ENCODE results near the gene MARK2.
"Not testable (repeated sequence)": the region's sequence is repeated elsewhere in the genome, so short reads cannot be mapped to it uniquely, and the experiment has no call there.

Gene MARK2

DNA sequence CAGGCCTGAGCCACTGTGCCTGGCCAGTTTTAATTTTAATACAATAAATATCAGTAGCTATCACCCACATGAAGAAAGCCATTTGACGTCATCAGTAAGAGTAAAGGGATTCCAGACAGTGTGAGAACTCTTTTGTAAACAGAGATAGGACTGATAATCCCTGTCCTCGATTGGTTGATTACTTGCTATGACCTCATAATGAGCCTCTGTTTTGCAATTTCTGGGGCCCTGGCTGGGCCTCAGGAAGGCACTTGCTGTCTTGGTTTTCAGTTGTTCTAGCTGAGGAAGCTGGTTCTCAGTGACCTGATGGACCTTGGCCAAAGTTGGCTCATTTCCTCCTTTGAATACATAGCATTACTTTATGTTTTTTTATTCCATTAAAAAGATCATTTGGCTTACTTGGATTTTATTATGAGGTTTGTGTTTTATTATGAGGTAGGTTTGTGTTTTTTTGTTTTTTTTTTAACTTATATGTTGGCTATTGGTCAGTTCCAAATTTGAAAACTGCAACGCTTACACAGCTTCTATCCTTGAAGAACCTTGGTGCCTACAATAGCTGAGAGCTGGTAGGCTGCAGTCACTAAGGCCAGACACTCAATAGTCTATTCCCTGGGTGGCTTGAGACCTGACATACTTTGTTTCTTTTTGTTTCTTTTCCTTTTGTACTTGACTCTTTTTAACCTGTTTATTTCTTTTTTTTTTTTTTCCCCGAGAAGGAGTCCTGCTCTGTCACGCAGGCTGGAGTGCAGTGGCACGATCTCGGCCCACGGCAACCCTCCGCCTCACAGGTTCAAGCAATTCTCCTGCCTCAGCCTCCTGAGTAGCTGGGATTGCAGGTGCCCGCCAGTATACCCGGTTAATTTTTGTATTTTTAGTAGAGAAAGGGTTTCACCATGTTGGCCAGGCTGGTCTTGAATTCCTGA, 20.0 kb downstream of the MARK2 start:
- no peak for DNase-seq

DNA sequence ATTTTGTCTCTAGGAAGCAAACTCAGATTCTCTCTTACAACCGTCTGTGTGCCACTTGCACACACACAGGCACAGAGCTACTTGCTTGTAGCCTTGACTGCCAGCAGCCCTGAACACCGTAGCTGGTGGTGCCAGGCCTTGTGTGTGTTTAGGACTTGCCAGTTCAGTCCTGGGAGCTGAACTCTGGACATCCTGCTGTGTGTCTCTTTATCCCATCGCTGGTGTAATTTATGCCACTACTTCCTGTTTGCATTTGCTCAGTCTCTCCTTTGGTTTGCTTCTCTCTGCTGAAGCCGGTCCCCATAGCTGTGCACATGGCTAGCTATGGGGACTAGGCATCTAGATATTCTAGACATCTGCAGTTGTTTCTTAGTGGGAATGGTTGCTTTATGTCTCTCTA, 24.0 kb downstream of the MARK2 start:
- peak; percentile 75 for DNase-seq

DNA sequence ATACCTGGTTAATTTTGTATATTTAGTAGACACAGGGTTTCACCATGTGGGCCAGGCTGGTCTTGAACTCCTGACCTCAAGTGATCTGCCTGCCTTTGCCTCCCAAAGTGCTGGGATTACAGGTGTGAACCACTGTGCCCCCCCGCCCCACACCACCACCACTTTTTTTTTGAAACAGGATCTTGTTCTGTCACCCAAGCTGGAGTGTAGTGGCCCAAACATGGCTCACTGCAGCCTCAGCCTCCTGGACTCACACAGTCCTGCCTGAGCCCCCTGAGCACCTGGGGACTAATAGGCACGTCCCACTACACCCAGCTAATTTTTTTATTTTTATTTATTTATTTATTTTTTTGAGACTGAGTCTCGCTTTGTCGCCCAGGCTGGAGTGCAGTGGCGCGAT, 24.7 kb downstream of the MARK2 start:
- not testable (repeated sequence) for DNase-seq

DNA sequence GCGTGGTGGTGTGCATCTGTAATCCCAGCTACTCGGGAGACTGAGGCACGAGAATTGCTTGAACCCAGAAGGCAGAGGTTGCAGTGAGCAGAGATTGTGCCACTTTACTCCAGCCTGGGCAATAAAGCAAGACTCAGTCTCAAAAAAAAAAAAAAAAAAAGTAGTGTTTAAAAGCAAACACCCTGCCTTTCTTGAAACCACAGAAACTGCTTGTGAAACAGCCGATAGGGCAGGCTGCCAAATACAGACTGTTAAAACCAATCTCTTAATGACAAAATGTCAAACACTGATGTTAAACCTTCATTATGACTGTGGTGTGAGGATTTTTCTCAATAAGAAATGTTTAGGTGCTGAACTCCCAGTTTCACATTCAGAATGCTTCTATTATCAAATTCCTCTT, 27.3 kb downstream of the MARK2 start:
- DNase-seq = peak; percentile 11

DNA sequence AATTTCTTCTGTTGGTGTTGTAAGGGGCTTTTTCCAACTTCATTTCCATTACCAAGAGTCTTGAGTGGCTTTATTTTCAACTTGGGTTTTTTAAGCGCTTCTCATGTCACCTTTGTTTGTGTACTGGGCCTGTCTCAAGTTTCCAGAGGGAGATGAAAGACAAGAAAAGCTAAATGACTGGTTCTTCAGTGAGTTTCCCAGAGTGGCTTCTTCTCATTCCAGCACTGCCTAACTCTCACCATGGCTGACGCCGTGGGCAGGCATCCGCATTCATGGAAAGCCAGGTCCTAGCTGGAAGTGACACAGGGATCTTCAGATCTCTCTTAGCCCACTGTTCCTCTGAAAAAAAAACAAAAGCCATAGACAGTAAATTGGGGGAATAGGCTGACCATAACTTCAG, 28.6 kb downstream of the MARK2 start:
- no peak for DNase-seq

DNA sequence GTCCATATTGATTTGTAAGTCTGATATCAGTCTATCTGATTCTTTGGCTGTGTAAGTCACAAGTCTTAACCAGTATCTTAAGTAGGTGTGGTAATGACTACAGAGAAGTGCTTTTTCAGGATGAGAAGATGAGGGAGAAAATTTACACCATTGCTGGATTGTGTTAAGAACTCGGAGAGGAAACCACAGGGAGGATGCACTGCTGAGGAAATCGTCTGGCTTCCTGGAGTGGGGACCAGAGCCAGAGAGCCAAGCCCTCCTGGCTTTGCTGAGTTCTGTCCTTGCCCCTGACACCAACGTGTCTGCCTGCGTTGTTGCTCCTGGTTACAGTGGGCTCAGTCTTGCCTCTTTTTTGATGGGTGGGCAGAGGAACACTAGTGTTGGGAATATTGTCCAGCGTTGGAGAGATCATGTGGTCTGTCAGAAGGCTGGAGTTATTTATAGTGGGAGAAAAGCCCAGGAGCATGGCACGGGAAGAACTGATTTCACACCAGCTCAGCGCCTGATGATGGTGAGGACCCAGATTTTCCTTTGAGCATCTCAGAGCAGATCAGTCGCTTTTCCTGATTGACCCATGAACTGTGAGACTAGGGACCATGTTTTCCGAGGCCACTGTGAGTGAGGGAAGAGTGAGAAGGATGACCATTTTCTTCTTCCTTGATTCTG, 29.6 kb downstream of the MARK2 start:
- DNase-seq = no peak

DNA sequence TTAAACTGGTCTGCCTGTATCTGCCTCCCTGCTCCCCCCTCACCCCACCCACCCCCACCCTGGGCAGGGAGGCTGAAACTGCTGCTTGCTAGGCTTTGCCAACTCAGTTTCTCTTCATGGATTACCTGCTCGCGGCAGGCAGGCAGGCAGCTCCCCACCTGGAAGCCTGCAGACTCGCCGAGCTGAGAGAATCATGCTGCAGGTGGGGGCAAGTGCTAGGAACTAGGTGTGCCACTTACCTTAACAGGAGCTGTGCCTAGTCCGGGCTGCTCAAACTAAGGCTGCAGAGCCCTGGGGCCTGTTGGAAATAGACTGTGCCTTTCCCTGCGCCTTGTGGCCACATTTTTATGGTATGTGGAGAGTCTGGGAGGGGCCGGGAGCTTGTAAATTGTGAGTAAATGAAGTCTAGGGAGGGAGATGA, 30.3 kb downstream of the MARK2 start:
- DNase-seq = no peak

DNA sequence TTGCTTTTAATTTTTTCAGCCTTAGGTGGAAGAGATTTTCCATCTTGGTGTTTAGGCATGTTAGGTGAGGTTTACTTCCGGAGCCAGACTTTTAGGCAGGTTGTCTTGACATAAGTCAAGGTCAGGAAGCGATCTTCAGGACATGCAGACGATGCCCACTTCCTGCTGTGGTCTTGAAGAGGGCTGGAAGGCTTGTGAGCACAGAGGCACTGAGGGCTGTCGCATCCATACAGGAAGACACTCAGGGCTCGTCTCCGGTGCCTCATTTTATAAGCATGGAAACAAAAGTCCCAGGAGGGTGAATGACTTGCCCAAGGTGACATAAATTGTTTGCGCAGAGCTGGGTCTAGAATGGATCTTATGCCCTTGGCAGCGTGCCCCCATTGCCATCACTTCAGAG, 30.8 kb downstream of the MARK2 start:
- DNase-seq = no peak

DNA sequence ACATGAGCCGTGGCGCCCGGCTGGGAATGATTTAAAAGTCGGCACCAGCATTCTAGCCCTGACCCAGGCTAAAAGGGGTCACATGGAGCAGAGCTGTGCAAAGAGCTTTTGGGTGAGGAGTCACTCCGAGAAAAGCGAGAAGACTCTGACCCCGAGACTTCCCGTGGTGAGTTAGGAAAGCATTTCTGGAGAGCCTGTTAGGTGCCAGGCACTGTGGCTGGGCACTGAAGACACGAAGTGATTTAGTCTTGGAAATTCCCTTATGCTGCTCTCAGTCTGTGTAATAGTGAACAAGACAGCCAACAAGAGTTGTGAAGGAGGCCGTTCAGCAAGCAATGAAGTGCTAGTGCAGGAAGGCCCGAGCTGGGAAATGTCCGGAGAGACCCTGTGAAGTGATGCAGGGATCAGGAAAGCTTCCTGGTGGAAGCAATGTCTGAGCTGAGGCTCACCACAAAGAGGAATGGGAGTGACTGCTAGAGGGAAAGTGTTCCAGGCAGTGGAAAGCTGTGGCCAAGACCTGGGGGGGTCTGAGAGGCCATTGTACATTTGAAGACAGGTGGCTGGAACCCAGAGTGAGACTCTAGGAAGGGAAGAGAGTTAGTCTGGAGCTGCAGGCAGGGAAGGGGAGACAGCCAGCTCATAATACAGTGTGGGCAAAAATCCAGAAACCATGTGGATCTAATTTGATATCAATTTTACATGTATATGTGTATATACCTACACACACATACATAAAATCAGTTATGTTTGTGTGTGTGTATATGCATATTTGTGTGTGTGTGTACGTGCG, 31.6 kb downstream of the MARK2 start:
- no peak for DNase-seq

DNA sequence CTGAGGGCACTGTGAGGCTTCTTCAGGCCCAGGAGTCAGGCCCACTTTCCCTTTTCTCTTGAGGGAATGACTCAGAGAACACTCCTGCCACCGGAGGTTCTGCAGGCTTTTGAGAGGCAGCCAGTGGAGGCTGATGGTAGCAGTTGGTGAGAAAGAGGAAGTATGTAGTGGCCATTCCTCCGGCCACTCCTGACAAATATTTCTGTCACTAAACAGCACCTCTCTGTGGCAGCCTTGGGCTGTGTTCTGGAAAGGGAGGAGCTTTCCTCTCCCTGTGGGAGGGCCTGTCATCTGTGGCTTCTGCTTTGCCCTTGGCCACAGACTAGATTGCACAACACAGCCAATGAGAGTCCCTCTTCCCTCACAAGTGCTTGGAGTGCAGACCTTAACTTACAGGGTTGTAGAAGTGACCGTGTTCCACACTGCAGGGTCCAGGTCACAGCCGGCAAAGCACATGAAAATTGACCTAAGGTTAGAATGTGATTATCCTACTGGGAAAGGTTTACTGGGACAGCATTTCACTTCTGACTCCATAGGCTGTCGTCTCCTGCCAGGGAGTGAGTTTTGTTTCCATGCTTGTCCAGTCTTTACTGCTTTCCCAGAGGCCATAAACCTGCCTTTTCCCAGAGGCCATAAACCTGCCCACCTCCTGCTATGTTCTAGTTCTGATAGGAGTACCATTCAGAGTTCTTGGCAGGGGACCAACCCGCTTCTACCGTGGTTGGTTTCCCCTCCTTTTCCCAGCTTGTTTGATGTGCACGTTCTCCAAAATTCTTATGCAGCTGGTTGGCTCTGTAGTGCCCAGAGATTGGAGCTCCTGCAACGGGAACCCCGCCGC, 33.3 kb downstream of the MARK2 start:
- DNase-seq = peak; percentile 18

DNA sequence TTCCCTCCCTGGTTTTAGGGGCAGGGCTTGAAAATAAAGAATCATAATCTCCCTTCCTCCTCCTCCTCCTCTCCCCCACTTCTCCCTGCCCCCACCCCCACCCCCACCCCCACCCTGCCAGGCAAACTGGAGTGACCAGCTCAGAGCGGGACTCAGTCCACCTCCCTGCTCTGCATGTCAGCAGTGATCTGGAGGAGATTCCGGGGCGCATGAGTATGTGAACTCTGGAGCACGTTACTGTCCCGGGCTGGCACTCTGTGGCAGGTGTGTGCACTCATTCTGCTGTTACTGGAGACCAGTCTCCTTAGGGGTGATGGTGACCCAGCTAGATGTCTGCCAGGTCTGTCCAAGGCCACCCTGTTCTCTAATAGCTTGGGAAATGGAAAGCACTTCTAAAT, 33.9 kb downstream of the MARK2 start:
- no peak for DNase-seq

DNA sequence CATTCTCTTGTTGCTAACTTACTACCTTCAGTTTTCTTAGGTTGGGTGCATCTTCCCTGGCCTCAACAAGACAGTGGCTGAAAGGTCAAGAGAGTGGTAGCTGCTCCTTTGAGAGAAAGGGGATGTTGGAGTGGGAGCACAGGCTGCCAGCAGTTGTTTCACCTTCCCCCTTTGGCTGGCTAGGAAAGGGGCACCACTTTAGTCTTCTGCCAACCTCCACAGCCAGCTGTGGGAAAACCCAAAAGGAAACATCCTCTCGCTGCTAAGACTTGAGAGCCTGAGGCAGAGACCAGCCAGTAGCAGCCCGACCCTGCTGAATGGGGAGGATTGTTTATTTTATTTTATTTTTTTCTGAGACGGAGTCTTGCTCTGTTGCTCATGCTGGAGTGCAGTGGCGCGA, 34.4 kb downstream of the MARK2 start:
- no peak for DNase-seq

DNA sequence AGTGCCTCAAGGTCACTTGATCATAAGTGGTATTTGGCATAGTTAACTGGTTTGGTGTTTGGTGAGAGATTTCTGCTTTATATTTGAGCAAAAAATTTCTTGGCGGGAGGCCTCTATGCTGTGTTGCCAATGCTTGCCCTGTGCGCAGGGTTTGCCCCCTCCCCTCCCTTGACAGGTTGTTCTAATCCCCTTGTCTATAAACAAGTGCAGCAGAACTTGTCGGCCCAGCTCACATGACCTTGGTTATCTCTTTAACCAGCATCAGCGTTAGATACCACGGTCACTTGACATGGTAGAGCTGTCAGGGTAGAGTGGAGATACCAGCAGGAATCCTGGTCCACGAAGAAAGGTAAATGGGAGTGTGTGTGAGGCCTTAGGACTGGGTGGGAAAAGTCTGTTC, 35.6 kb downstream of the MARK2 start:
- DNase-seq = no peak

DNA sequence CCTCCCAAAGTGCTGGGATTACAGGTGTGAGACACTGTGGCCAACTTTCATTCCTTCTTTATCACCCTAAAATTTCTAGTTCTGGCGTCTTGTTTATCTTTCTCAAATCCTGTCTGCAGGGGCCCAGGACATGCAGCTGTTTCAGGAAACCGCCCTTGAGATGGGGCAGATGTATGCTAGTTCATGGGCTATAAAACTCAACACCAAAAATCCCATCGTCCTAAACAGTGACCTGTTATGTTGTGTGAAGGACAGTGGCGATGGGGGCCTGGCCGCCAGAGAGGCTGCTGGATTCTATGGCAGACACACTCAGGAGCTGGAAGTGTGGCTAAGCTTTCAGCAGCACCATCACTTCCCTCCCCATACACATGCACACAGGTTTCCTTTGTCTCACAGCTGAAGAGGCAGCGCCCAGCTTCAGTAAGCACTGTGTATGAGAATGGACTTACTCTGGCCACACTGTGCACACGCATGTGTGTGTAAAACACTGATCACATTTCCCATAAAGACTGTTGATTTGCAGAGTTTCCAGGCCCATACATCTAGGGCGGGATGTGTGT, 36.7 kb downstream of the MARK2 start:
- no peak for DNase-seq

DNA sequence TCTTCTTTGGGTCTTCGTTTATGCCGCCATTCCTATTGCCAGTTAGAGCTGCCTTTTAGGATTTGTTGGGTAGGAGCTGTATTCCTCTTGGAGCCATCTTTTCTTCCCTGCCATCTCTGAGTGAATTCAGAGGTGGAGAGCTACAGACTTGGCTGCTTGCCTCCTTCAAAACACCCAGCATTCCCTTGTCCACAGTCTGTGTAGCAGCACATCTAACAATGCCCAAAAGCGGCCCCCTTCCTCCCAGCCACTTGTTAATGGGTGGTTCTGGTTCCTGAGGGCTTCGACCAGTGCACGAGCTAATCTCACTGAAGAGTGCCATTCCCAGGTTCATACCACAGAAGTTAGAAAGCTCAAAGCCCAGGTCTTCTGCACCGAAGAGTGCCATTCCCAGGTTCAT, 37.7 kb downstream of the MARK2 start:
- no peak for DNase-seq

DNA sequence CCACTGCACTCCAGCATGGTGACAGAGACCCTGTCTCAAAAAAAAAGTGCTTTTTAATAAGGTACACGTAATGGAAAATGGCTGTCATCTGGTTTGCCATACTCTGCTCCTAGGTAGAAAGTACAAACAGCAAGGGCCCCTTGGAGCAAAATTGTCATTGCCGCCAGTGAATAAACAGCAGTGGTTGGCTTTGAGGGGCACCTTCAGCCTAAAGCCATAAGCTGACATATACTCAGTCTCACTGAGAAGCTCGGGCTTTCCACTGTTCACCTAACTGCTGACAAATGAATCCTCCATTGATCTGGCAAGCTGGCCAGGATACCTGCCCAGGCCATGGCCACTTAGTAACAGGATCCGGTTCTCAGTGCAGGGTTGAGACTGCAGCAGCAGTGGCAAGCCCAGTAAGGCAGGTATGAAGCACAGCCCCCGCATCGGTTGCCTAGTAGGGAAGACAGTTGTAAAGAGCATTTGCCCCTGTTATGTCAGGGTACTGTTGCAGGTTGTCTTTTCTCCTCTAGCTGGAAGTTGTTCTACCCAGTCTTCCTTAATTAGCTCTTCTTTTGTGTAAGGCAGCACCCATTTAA, 38.8 kb downstream of the MARK2 start:
- no peak for DNase-seq

DNA sequence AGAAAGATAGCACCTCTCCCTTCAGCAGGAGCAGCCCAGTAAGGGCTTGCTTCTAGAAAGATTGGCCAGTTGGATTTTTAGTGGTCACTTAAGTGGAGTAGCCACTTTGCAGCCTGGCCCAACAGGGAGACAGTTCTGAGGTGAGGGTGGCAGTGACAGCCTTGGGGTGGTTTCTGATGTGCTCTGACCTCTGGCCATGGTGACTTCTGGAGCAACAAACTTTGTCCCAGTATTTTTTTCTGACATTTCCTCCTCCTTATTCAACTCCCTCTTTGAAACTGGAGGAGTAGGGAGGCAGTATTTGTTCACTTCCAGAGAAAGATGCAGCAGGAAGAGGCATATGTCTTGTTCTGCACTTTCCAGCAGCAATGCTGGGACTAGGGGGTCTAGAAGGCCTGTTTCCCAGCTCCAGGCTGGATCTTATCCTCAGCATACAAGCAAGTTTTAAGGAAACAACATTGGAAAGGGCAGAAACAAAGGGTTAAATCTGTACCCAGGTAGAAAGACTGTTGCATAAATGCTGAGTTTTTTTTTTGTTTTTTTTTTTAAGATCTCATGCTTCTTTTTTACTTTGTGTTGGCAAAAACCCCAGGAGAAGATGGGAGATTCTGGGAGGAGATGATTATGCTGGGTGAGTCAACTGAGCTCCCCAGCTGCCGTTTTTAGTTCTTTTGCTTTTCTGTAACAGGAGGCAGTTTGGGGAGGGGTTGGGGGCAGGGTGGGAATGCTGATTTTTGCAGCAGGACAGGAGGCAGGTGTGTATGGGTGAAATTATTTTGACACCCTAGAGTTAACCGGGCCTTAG, 40.9 kb downstream of the MARK2 start:
- DNase-seq = no peak

DNA sequence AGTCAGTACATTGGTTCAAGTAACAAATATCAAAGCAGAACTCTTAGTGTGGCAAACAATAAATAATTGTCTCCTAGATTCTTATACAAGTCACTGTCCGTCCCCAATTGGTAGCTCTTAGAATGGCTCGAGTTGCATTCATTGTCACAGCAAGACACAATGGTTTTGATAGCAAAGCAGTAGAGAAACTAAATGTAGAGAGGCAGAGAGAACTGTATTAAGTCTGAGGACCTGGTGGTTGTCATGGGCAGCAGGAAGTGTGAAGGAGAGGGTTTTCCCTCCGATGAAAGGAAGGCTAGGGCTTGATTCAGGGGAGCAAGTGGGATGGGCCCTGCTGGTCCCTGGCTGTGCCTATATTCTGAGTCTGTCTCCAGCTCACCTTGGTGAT, 41.5 kb downstream of the MARK2 start:
- no peak for DNase-seq

DNA sequence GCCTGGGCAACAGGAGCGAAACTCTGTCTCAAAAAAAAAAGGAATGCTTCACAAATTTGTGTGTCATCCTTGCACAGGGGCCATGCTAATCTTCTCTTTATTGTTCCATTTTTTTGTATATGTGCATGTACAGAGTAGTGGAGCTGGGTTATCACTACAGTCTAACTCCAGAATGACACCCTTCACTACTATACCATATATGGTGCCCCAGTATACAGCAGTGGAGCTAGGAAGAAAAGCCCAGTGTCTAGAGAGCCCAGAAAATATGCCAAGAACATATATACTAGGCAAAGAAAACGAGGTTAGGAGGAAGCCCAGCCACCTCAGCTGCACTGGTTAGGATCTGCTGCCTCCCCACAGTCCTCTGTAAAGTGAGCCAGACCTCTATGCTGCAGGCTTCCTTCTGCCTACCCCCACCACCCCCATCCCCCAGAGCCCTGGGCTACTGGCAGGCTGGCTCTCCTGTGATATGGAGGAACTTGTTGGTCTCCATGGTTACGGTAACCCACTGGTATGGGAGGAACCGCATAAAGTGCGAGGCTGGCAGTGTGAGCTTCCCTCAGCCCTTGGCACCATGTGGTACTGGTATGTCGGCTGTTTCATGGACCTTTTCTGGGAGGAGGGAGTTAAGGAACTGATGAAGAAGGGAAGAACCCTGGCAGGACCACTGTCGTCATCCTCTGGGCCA, 43.8 kb downstream of the MARK2 start:
- DNase-seq = no peak

DNA sequence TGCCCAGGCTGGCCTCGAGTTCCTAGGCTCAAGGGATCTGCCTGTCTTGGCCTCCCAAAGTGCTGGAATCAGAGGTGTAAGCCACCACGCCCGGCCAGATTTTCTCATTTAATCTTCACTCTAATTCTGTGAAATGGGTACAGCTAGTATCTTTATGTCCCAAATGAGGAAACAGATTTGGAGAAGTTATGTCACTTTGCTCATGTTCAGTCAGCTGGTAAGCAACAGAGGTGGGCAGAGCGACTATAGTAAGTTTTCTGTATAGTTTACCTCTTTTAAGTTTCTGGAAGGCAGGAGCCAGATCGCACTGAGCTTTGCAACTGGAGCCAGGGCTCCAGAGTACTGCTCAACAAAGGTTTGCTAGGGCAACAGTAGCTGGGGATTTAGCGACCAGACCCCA, 44.9 kb downstream of the MARK2 start:
- no peak for DNase-seq
